ENCODE results near the gene KCTD1. TPM values are rescaled to one million over a fixed set of nuclear protein-coding genes. Genes with fewer than 3 reads are reported as not detected.

The KCTD1 gene
- total and polyA plus RNA-seq, 8 donors: 7.1 to 118 (median 12.9) TPM

DNA sequence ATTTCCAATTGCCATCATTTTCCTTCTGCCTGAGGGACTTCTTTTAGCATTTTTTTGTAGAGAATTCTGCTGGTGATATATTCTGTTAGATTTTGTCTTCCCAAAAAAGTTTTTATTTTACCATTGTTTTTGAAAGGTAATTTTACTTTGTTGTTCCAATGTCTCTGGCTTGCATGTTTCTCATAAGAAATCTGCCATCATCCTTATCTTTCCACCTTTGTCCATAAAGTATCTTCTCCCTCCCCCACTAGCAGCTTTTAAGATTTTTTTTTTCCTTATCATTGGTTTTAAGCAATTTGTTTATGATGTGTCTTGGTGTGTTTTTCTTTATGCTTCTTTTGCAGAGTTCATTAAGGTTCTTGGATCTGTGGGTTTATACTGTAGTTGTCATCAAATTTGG is 104.5 kb downstream of the KCTD1 start:
- intact Hi-C loops (cut with DNase I; ENCODE audit: low total_unique reads): no loop called here

DNA sequence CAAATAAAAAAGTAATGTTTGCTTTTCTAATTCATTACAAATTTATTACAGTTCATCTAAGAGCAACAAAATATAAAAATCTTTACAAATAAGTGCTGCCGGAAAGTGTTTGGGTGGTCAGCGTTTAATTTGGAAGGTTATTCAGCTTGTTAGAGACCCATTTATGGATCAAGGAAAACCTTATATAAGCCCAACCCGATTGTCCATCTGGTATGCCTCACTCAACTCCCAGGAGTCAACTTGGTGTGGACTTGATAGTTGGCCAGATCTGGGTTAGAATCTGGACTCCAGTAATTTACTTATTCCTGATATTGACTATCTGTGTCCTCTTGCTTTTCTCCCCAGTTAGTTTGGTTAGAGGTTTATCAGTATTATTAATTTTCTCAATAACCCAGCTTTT is 106.2 kb downstream of the KCTD1 start:
- TF ChIP-seq, protein P1, sequence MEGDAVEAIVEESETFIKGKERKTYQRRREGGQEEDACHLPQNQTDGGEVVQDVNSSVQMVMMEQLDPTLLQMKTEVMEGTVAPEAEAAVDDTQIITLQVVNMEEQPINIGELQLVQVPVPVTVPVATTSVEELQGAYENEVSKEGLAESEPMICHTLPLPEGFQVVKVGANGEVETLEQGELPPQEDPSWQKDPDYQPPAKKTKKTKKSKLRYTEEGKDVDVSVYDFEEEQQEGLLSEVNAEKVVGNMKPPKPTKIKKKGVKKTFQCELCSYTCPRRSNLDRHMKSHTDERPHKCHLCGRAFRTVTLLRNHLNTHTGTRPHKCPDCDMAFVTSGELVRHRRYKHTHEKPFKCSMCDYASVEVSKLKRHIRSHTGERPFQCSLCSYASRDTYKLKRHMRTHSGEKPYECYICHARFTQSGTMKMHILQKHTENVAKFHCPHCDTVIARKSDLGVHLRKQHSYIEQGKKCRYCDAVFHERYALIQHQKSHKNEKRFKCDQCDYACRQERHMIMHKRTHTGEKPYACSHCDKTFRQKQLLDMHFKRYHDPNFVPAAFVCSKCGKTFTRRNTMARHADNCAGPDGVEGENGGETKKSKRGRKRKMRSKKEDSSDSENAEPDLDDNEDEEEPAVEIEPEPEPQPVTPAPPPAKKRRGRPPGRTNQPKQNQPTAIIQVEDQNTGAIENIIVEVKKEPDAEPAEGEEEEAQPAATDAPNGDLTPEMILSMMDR (IDR thresholded peaks at IDR 0.05): no peak
- TF ChIP-seq POLR2A (IDR thresholded peaks at IDR 0.05): no peak
- no peak for TF ChIP-seq EP300 (IDR thresholded peaks at IDR 0.05)
- TF ChIP-seq POLR2AphosphoS5 (IDR thresholded peaks at IDR 0.05): no peak
- DNase-seq: peak in 1 of 2 donors; percentile 39
- Histone ChIP-seq H3K9me3 (no peaks in the 10 kb centered on the region), H3K36me3 (no peaks in the 10 kb centered on the region), H3K4me1 (no peaks in the 10 kb centered on the region), H3K27ac (no peak overlapping the region), H3K27me3 (no peaks in the 10 kb centered on the region), H3K4me3 (no peak overlapping the region)
- 46 to 82% (median 64%) methylated on average over 3 of the region's 3 CpGs for WGBS, 5 donors
- intact Hi-C loops (cut with DNase I; ENCODE audit: low total_unique reads): no loop called here

More for the DNA sequence above, 104.5 kb downstream of the KCTD1 start:
- TF ChIP-seq POLR2A (IDR thresholded peaks at IDR 0.05) (no peak), POLR2AphosphoS5 (IDR thresholded peaks at IDR 0.05) (no peak), EP300 (IDR thresholded peaks at IDR 0.05) (no peak)
- TF ChIP-seq, protein P1 (IDR thresholded peaks at IDR 0.05): no peak
- no peaks in the 10 kb centered on the region for H3K27me3 ChIP-seq
- H3K9me3 ChIP-seq: no peaks in the 10 kb centered on the region
- no peaks in the 10 kb centered on the region for H3K36me3 ChIP-seq
- H3K27ac ChIP-seq: no peak overlapping the region
- H3K4me3 ChIP-seq: no peak overlapping the region
- no peak for DNase-seq
- no peaks in the 10 kb centered on the region for H3K4me1 ChIP-seq

DNA sequence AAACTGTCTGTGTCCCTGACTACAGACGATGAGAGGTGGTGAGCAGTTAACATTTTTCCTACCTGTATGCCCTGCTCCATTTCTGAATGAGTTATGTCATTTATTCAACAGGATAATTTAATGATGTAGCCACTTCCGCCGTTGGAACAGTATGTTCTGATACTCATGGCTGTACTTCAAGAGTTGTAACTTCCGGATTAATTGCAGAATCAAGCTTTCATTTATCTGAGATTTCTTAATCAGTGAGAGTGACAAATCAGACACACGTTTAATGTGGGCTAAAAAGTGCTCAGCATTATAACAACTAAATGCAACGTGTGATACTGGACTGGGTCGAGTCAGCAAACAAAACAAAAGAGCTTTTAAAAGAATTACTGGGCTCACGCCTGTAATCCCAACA is 107.7 kb downstream of the KCTD1 start:
- DNase-seq: no peak
- Histone ChIP-seq H3K27me3 (no peaks in the 10 kb centered on the region), H3K9me3 (no peaks in the 10 kb centered on the region), H3K4me3 (no peak overlapping the region), H3K4me1 (no peaks in the 10 kb centered on the region), H3K27ac (no peak overlapping the region), H3K36me3 (no peaks in the 10 kb centered on the region)
- intact Hi-C loops (cut with DNase I; ENCODE audit: low total_unique reads): no loop called here
- WGBS, 5 donors: 44 to 63% (median 51%) methylated on average over 8 of the region's 8 CpGs
- TF ChIP-seq POLR2A (IDR thresholded peaks at IDR 0.05) (no peak), EP300 (IDR thresholded peaks at IDR 0.05) (no peak)
- TF ChIP-seq, protein P1 (IDR thresholded peaks at IDR 0.05): no peak

DNA sequence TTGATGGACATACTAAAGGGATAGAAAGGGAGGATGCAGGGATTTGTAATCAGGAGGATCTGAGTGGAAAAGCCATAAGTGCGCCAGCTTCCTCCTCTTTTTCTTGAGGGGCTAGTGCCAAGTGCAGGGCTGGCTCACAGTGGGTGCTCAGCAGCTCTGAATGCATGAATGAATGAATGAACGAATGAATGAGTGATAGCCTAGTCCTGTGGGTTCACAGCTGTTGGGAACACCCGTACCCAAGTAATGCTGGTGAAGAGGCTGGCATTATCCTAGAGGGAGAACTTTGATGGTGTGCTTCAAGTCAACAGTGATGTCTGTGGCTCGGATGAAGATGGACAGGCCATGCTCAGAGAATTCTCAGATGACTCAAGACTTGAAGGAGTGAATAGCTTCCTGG is 108.8 kb downstream of the KCTD1 start:
- no peaks in the 10 kb centered on the region for H3K4me1 ChIP-seq
- TF ChIP-seq, protein P1 (IDR thresholded peaks at IDR 0.05): no peak
- no peak for TF ChIP-seq EP300 (IDR thresholded peaks at IDR 0.05)
- no peak for TF ChIP-seq POLR2A (IDR thresholded peaks at IDR 0.05)
- no peak for TF ChIP-seq POLR2AphosphoS5 (IDR thresholded peaks at IDR 0.05)
- 76 to 91% (median 86%) methylated on average over 4 of the region's 4 CpGs for WGBS, 5 donors
- intact Hi-C loops (cut with DNase I; ENCODE audit: low total_unique reads): no loop called here
- H3K4me3 ChIP-seq: no peak overlapping the region
- H3K36me3 ChIP-seq: no peaks in the 10 kb centered on the region
- no peak for DNase-seq
- H3K27ac ChIP-seq: no peak overlapping the region
- no peaks in the 10 kb centered on the region for H3K27me3 ChIP-seq
- H3K9me3 ChIP-seq: no peaks in the 10 kb centered on the region

Data from stomach (tissue), 9 donors.